NOMO-1 treated with dmso at 0.1 percent for 144 hours (cell line): Measurements from ENCODE around the gene MPV17.
"Not testable (repeated sequence)": the region's sequence is repeated elsewhere in the genome, so short reads cannot be mapped to it uniquely, and the experiment has no call there.

Experiments used
- DNase-seq: peaks from one replicate; lab custom pipeline; 2025; ENCODE audit not compliant: unreplicated experiment; lab: John Stamatoyannopoulos, UW

The MPV17 gene

DNA sequence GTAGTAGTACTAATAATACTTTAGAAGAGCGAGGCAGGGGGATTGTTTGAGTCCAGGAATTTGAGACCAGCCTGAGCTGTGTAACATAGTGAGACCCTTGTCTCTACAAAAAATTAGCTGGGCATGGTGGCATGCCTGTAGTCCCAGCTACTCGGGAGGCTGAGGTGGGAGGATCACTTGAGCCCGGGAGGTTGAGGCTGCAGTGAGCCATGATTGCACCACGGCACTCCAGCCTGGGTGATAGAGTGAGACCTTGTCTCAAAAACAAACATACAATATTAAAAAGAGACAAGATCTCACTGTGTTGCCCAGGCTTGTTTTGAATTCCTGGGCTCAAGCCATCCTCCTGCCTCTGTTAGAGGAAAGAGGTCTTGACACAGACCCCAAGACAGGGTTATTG is 22.3 kb downstream of the MPV17 start:
- DNase-seq, result not testable (repeated sequence)

DNA sequence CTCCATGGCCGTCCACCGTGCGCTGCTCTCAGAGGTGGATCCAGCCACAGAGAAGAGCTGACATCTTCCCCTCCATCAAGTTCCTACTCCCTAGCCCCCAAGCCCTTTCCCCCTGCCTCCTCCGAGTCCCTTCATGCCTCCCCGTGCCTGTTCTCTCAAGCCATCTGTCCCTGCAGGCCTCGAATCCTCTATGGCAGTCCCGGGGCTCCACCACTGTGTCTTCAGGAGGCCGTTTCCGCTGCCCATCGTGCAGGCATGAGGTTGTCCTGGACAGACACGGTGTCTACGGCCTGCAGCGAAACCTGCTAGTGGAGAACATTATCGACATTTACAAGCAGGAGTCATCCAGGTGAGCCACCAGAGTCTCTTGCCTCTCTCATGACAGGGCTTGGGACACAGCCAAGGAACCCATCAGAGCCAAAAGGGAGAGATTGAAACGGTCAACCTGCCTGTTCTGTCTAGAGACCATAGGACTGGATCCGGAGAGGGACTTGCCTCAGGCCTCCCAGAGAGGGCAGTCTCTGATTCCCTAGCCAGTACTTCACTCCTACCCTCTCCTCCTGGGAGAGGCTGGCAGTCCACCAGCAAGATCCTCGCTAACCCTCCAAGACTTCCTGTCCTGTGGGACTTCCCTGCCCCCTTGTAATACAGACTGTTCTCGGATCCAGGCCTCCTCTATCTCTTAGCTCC is 24.4 kb downstream of the MPV17 start:
- DNase-seq, result no peak

DNA sequence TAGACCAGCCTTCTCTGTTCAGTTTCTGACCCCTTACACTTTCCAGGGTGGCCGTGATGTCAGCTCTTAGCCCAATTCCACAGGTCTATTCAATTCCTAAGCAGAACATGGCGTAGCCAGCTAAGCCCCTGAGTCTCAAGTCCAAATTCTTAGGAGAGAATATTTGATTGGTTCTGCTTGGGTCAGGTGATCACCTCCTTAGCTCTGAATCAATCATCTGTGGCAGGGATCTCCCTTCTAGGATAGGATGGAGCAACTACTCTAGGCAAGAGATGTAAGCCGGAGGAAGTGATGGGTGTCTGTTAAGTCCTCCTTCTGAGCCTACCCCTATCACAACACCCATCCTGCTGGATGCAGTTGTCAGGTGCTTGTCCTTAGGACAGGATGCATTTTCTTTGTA is 25.7 kb downstream of the MPV17 start:
- no peak for DNase-seq

DNA sequence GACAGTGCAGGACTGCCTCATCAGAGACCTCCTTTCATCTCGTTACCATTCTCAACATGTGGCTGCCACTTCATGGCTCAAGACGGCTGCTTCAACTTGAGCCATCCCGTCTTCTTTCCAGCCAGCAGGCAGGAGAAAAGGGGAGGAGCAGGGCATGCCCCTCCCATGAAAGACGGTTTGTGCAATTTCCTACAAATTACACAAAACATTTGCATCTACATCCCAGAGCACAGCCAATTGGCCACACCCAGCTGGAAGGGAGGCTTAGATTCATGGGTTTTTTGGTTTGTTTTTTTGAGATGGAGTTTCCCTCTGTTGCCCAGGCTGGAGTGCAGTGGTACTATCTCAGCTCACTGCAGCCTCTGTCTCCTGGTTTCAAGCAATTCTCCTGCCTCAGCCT is 26.4 kb downstream of the MPV17 start:
- DNase-seq, result peak; percentile 13

DNA sequence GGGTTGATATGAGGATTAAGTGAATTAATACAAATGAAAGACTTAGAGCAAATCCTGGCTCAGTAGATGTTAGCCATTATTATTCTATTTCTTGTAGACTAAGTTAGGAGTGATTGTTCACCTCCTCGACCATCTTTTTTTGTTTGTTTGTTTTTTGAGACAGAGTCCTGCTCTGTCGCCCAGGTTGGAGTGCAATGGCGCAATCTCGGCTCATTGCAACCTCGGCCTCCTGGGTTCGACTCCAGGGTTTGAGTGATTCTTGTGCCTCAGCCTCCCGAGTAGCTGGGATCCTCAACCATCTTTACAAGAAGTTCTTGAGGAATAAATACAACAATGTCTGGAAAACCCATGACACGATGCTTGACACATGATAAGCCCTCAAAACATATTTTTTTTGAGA is 28.0 kb downstream of the MPV17 start:
- DNase-seq, result no peak

DNA sequence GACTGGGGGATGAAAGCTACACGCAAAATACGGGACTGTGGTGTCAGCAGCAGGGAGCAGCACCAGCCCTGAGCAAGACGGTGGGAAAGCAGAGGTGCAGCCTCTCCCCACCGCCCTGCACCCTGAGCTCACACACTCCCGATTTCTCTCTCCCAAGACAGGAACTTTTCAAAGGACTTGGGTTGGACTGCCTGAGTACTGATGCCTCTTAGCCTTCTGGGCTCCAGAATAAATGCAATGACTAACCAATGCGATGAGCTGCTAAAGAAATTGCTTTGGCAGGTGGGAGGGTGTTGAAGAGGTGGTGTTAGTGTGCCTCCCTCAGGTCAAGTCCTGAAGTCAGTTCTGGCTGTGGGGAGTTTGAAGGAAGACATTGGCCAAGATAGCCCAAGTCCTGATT is 31.0 kb downstream of the MPV17 start:
- DNase-seq, result no peak

DNA sequence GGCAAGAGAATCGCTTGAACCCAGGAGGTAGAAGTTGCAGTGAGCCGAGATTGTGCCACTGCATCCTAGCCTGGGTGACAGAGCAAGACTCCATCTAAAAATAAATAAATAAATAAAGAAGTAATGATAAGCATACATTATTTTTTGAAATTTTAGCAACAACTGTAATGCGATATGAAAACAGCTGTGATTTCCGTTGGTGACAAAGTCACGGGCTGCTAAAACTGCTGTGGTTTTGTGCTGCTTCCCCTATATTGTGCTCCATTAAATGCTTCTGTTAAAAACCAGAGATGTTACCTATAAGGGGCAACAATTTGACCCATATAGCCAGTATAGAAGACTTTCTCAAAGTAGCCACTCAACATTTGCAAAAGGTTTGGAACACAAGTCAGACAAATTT is 32.3 kb downstream of the MPV17 start:
- DNase-seq, result no peak

DNA sequence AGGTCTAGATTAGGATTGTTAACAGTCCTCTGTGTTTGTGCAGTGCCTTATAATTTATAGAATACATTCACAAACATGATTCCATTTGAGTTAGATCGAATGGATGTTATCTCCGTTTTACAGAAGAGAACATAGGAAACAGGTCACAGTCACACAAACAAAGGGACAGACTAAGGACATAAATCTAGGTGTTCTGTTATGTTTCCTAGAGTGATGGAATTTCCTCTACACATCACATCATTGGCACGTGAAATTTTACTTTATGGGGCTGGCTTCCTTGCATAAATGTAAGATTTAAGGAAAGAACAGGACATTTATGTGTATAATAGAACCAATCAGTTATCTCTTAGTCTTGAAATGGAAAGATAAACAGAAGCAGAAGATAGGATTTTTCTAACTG is 34.3 kb downstream of the MPV17 start:
- no peak for DNase-seq

DNA sequence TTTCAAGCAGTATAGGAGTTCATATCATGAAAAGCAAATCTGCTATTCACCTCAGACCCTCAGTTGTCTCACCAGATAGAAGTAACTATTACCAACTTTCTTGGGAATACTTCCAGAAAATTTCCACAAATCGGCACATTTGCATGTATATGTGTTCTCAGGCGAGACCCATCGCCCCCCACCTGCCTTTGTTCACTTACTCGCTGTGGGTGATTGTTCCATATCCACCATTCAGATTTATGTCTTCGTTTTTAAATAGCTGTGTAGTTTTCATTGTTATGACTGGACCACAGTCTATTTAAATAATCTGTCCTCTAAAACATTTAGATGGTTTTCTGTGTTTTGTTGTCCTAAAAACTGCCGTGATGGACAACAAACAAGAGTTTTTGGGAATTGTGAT is 37.4 kb downstream of the MPV17 start:
- no peak for DNase-seq

DNA sequence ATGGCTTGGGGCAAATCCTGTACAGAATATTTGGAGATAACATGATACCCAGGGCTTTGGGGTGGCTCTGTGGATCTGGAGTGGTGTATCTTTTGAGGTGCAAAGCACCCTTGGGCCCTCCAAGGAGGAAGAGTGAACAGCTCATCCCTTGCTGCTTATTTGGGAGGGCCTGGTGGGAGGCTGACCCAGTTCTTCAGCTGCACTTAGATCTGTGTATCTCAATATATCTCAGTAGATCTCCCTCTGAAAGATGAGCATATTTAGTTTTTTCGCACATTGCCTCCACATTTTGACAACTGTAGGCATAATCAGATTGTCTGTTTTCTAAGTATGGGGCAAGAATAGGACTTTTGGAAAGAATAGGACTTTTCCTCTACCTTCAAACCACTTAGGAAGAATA is 37.9 kb downstream of the MPV17 start:
- no peak for DNase-seq

DNA sequence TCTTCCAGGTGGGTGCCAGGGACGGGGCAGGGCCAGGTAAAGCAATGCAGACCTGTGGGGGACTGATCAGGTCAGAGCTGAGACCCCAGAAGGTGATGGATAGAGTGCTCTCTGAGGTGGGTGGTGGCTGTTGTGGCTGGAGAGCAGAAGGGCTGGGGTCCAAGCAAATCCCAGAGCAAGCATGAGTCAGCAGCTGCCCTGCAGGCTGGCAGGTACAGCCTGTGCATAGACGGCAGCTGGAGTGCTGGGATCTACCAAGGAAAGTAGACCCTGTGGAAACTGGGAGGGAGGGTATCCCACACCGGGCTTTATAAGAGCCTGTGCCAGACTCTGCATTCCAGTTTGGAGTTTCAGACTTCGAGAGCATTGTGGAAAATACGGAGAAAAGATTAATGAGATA is 40.0 kb downstream of the MPV17 start:
- no peak for DNase-seq

DNA sequence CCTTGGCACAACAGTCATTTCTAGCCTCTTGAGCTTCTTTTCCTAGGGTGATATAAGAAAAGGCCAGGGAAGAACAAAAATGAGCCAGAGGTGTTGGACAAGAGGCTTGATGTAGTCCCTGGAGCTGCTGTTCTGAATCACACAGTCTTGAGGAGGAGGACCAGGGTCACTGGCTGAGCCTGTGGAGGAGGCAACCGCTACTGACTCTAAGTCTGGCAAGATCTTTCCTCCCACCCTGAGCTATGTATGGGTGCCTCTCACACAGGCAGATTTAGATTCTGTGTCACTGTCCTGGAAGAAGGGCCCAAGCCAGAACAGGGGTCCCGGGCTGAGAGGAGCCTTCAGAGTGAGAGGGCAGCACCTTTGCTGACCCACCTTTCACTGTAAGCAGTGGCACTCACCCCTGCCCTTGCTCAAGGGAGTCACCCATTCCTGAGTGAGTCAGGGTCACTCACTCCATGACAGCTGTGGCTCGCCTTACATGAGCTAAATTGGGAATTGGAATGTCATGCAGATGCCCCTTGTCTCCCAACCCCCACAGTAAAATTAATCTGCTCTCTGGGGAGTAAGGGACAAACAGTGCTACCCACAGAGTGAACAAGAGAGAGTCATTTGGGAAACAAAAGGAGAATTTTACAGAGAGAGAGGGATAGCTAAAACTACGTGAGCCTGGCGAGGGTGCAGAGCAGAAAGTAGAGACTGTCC is 40.9 kb downstream of the MPV17 start, which contains the start of gene TRIM54:
Gene TRIM54 (plus strand): TSS at position 575 of the 705 bp plus-strand sequence. CDS start 303 bp downstream, outside the sequence.
- DNase-seq, result no peak

DNA sequence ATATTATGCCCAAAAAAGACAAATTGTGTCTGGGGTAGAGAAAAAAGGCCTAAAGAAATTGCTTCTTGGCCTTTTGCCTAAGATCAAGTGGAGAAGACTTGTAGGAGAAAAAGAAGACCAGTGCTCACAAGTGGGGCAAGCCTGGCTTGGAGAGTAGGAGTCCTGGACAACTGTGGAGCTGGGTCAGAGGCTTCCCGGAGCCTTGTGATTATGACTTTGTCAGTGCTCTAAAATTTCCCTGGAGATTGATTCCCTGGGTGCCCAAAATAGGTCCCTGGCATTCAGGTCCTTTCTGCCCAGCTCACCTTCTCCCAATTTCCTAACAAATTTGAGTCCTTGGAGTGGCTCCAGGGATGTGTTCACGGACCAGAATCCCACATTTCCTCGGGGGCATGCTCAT is 41.5 kb downstream of the MPV17 start:
- DNase-seq, result no peak

DNA sequence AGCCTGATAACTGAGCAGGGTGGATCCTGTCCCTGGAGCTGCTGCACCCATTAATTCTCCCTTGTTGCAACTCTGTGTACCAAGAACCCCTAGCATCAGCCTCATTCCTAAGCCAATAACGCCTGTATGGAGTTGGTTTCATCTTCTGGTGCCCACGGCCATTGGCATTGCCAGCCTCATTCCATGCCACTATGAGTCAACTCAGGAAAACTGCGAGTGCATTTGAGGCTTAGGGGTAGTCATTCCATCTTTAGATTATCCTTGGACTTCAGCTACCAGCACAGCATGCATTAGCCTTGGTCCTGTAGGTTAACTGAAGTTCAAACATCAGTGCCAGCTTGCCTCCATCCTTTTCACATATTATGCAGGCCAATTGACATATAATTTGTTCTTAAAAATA is 42.1 kb downstream of the MPV17 start:
- no peak for DNase-seq

DNA sequence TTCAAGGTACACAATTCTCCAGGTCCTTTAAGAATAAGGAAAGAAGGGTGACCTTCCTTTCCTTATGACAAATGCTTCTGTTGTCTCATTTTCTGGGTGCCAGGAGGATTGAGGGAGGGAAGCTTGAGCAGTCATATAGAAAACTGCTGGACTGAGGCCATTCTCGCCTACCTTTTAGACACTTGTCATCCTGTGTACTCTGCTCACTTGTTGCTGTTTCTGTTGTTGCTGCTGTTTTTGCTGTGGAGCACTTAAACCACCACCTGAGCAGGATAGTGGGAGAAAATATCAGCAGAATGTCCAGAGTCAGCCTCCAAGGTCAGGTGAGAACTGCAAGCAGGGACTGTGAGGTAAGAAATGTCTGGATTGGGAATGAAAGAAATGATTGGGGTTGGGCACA is 44.9 kb downstream of the MPV17 start:
- no peak for DNase-seq

DNA sequence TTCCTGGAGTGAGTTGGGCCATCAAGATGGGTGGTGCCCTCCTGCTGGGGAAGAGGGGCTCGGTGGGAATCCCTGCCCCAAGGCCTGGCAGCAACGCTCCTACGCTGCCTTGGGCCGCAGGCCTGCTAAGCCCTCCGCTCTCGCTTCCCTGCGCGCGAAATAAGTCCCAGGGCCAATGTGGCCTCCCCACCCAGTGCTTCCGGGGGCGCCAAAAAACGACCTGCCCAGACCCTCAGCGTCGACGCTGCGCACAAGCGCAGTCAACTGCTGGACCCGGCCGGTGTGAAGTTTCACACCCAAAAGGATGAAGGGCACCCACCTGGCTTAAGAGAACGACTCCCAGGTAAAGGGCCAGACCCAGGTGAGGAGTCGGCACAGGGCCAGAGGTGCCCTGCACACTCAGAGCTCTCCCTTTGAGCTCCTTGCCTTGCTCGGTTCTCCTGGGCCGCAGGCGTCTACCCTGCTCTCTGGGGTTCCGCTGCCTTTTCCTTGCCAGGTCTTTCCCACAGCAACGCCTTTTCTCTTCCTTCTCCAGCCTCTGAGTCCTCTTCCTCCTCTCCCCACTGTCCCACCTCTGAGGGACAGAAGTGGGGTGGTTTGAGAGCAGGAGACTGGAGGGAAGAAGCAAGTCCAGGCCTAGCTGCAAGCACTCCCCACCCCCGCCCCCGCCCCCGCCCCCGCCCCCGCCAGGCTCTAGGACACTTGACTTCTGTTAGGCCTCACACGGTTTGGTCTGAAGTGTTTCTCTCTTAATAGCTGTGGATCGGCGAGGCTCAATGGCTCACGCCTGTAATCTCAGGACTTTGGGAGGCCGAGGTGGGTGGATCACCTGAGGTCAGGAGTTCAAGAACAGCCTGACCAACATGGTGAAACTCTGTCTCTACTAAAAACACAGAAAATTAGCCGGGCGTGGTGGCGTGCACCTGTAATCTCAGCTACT is 47.4 kb downstream of the MPV17 start, which contains the start of gene DNAJC5G:
Gene DNAJC5G (plus strand): TSS at position 223 of the 940 bp plus-strand sequence. CDS start 1,296 bp downstream, outside the sequence.
- DNase-seq, result no peak

DNA sequence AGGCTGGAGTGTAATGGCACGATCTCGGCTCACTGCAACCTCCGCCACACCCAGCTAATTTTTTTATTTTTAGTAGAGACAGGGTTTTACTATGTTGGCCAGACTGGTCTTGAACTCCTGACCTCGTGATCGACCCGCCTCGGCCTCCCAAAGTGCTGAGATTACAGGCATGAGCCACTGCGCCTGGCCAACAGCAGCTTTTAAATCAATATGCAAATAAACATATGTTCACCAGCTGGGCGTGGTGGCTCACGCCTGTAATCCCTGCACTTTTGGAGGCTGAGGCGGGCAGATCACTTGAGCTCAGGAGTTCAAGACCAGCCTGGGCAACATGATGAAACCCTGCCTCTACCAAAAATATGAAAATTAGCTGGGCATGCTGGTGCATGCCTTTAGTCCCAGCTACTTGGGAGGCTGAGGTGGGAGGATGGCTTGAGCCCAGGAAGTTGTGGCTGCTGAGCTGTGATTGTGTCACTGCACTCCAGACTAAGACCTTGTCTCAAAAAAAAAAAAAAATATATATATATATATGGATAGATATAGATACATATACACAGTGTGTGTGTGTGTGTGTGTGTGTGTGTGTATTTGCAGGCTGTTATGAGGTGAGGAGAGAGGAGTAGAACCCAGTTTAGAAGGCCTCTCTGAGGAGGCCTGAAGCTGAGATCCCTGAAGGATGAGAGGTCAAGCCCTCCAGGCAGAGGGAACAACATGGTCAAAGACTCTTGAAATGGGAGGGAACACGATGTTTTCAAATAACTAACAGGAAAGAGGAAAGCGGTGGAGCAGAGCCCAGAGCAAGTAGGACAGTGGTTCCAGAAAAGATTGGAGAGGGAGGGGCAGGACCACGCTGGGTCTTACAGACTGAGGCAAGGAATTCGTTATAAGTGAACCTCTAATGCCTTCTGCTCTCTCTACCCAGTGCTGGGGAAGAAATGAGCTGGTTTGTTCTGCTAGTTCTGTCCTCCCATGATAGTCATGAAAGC is 50.1 kb downstream of the MPV17 start:
- DNase-seq, result not testable (repeated sequence)

DNA sequence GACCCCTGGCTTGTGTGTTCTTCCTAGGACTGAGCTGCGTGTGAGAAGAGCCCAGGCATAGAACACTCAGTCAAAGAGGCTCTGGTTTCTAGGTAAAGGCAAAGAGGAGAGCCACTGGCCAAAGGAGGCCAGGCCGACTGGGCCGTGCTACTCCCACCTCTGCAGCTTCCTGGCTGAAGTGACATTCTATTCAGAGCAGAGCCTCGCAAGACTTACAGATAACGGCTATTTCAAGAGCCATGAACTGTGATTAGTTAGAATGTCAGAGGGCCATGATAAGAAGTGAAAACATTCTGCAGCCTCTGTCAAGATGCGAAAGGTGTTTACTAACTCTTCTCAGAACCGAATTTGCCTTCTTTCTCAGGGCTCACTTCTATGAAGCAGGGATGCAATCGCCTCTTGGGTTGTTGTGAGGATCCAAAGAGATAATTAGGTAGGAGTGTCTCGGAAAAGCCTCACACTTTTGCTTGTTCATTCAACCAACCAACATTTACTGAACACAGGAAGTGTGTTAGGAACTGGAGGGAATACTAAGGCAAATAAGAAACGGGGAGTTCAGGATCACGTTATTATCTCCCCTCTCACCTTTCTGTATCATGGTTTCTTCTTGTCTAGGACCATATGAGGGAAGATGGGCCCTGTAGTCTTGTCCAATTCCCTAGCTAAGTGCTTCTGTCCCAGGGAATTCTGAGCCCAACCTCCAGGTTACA is 51.1 kb downstream of the MPV17 start:
- no peak for DNase-seq

DNA sequence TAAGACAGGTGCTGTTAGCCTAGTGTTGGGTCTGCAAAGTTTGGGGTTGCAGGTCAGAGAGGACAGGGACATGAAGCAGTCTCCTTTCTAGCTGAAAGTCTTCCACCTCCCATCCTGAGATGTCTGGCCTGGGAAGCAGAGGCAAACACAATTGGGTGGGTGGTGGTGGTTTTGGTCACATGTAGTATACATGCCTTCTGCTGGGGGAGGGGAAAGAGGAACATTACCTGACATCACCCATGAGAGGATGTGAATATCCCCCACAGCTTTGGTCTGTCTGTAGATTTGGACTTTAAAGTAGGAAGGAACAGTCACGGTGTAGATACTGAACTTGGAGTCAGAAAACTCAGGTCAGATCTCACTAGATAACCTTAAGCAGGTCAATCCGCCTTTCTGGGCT is 52.2 kb downstream of the MPV17 start:
- no peak for DNase-seq

DNA sequence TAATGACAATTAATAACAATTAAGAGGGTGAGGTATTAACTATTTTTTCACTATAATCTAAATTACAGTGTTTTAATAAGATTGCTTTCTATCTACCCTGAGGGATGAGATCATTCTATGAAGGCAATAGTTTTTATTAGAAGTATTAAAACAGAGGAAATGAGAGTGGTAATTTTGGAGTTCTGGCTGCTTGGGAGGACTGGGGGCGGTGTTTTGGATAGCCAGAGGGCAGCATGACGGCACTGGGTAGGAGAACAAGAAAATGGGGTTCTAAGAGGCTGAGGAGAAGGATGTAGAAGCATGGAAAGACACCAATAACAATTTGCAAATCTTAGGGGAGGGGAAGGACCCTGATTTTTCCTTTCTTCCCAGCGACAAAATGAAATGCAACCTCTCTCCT is 52.8 kb downstream of the MPV17 start:
- DNase-seq, result no peak
